ENCODE data around the gene PABPC3. TPM values are rescaled to one million over a fixed set of nuclear protein-coding genes. Genes with fewer than 3 reads are reported as not detected.

The PABPC3 gene
- total and polyA plus RNA-seq, 2 of the 8 experiments (the other 6 are each of a cell fraction or from before 2014, with no cell fraction given), result 0.18 to 0.48 TPM

- Histone ChIP-seq H3K36me3 (ENCODE audit: control insufficient read depth in 2 of 4, insufficient read depth in 4 of 4, low read length in 3 of 4) (no peaks in the 10 kb centered on the region), H3K18ac (ENCODE audit: extremely low read depth, low read length) (no peak overlapping the region), H2BK12ac (ENCODE audit: low read depth, low read length) (no peak overlapping the region), H3K4me2 (ENCODE audit: insufficient read depth in 1 of 2, low read depth in 2 of 2, low read length in 2 of 2) (no peak overlapping the region), H2BK15ac (ENCODE audit: low read length) (0 out of 2 replicates have a peak overlapping the region, but pooled peaks have one; percentile 23), H4K8ac (ENCODE audit: extremely low read depth, insufficient read depth, low read length) (no peak overlapping the region), H3K4ac (replicated peaks; ENCODE audit: insufficient read length, low read depth, low read length) (no peak overlapping the region), H2BK5ac (ENCODE audit: low read depth, low read length) (no peak overlapping the region), H2BK120ac (replicated peaks; ENCODE audit: low read depth, low read length) (no peak overlapping the region), H3K23me2 (ENCODE audit: low read depth, low read length) (no peaks in the 10 kb centered on the region; the same call in 1 of the 2 replicates), H3K79me1 (ENCODE audit: low read depth, low read length) (no peaks in the 10 kb centered on the region), H4K91ac (replicated peaks; ENCODE audit: insufficient read length, low read length) (no peak overlapping the region), H3K4me1 (replicated peaks in 1 of 4; ENCODE audit: control insufficient read depth in 3 of 4, insufficient read depth in 4 of 4, low read length in 3 of 4) (peaks cover 0 to 6% (median 3%) of the 10 kb centered on the region in 4 experiments; a peak in 4 of 7 replicates), H2AFZ (ENCODE audit: low read length) (peak overlapping the region; percentile 93), H3K14ac (ENCODE audit: insufficient read length) (no peak overlapping the region), H3K9ac (replicated peaks in 1 of 4; ENCODE audit: extremely low read depth in 1 of 4, low read depth in 3 of 4, low read length in 3 of 4) (no peak overlapping the region), H3K9me3 (ENCODE audit: insufficient read depth in 2 of 2, low read depth in 1 of 2, low read length in 1 of 2) (no peaks in the 10 kb centered on the region), H3K27me3 (replicated peaks in 1 of 4; ENCODE audit: control insufficient read depth in 3 of 4, extremely low read depth in 1 of 4, insufficient read depth in 3 of 4, low read length in 3 of 4) (no peaks in the 10 kb centered on the region), H3K79me2 (ENCODE audit: control insufficient read depth in 1 of 2, insufficient read depth in 2 of 2, low read length in 2 of 2) (no peaks in the 10 kb centered on the region), H3K4me3 (ENCODE audit: extremely low read depth in 1 of 4, insufficient read depth in 2 of 4, low read depth in 3 of 4, low read length in 4 of 4) (no peak overlapping the region), H3K56ac (replicated peaks; ENCODE audit: insufficient read length, low read depth, low read length) (no peak overlapping the region), H2BK20ac (ENCODE audit: low read length) (no peak overlapping the region), H3K23ac (ENCODE audit: insufficient read length) (no peak overlapping the region), H3K27ac (ENCODE audit: low read depth, low read length) (no peak overlapping the region), H4K20me1 (replicated peaks in 1 of 2; ENCODE audit: control insufficient read depth in 1 of 2, insufficient read depth in 2 of 2, low read length in 2 of 2) (no peaks in the 10 kb centered on the region), H4K5ac (ENCODE audit: insufficient read length, low read depth, low read length) (no peak overlapping the region), H2AK5ac (ENCODE audit: low read depth, low read length) (no peak overlapping the region)
- no peak for FAIRE-seq
- DNase-seq (ENCODE audit: low read depth in 1 of 2, low spot score in 2 of 2), result no peak
- POLR2A ChIA-PET (ENCODE audit: partially characterized antibody), result no interaction called here
- WGBS, 2 experiments (ENCODE audit: extremely low coverage in 1 of 2, insufficient coverage in 1 of 2, insufficient read length in 1 of 2, insufficient replicate concordance in 2 of 2, low coverage in 1 of 2, low lambda C conversion rate in 2 of 2, missing lambda C conversion rate in 1 of 2), result 72% methylated on average over 3 of the region's 3 CpGs; no CpG with 5 or more reads in 1 of the 2 experiments
- CTCF ChIA-PET (ENCODE audit: partially characterized antibody), result interaction anchor here (0.7 to 5.0 kb wide), 16 partner anchors 9 to 163 kb away, joined by 3 to 44 read pairs (median 6); no protein-coding TSS in a partner anchor
These were observed 16.8 kb downstream of the PABPC3 start for GRCh38 chr13:25112695-25113255.
